ENCODE data around the gene PRDM8.

- TF ChIP-seq CTCF (IDR thresholded peaks at IDR 0.05): no peak
- TF ChIP-seq POLR2A (IDR thresholded peaks at IDR 0.05): no peak
These were observed 4.2 kb downstream of the PRDM8 start for GRCh38 chr4:80201252-80202151.

Measured in esophagus squamous epithelium (tissue), 4 donors.